BLaER1 (cell line): Measurements from ENCODE around the gene GYPC.
A peak's percentile ranks its signal among the peaks of the same experiment; 100 is the strongest.
"Not testable (repeated sequence)": the region's sequence is repeated elsewhere in the genome, so short reads cannot be mapped to it uniquely, and the experiment has no call there.

ENCODE experiments used
- H3K27ac ChIP-seq: shearing (Covaris generic); formaldehyde crosslinking; 2 replicates; pipeline ENCODE4 v1.8.1; 2022
- H3K27me3 ChIP-seq: shearing (Covaris generic); formaldehyde crosslinking; 2 replicates; pipeline ENCODE4 v1.8.1; 2022
- H3K36me3 ChIP-seq: shearing (Covaris generic); formaldehyde crosslinking; 2 replicates; pipeline ENCODE4 v1.8.1; 2022
- H3K4me1 ChIP-seq: shearing (Covaris generic); formaldehyde crosslinking; 2 replicates; pipeline ENCODE4 v1.8.1; 2022
- H3K4me2 ChIP-seq: shearing (Covaris generic); formaldehyde crosslinking; 2 replicates; pipeline ENCODE4 v1.8.1; 2022
- H3K4me3 ChIP-seq: shearing (Covaris generic); formaldehyde crosslinking; 2 replicates; pipeline ENCODE4 v1.8.1; 2022
- H3K9ac ChIP-seq: shearing (Covaris generic); formaldehyde crosslinking; 2 replicates; pipeline ENCODE4 v1.8.1; 2022
- H3K9me3 ChIP-seq: shearing (Covaris generic); formaldehyde crosslinking; 2 replicates; pipeline ENCODE4 v1.8.1; 2022
- H4K20me1 ChIP-seq: shearing (Covaris generic); formaldehyde crosslinking; 2 replicates; pipeline ENCODE4 v1.8.1; 2022
- Cebpa-rat ChIP-seq: shearing (Covaris generic); IDR thresholded peaks from 2 replicates; pipeline ENCODE4 v1.8.1; 2022

GYPC gene

DNA sequence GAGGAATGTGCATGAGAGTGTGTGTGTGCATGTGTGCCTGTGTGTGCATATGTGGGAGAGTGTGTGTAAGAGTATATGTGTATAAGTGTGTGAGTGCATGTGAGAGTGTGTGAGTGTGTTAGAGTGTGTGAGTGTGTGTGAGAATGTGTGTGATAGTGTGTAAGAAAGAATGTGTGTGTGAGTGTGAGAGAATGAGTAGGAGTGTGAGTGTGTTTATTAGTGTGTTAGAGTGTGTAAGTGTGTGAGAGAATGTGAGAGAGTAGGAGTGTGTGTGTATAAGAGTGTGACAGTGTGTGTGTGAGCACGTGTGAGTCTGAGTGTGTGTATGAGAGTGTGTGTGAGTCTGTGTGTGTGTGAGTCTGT lies 21.2 kb downstream of the GYPC start:
- peaks cover 36% of the 10 kb centered on the region for H3K4me1 ChIP-seq
- H3K4me2 ChIP-seq: peak overlapping the region; percentile 22; the same call in 1 of the 2 replicates
- H3K27me3 ChIP-seq: no peaks in the 10 kb centered on the region
- peaks cover 97% of the 10 kb centered on the region for H3K36me3 ChIP-seq
- H3K9ac ChIP-seq: 0 out of 2 replicates have a peak overlapping the region, but pooled peaks have one; percentile 15
- peaks cover 100% of the 10 kb centered on the region for H4K20me1 ChIP-seq
- H3K27ac ChIP-seq: no peak overlapping the region
- peaks cover 40% of the 10 kb centered on the region for H3K9me3 ChIP-seq
- no peak overlapping the region for H3K4me3 ChIP-seq
- no peak for TF ChIP-seq Cebpa-rat

DNA sequence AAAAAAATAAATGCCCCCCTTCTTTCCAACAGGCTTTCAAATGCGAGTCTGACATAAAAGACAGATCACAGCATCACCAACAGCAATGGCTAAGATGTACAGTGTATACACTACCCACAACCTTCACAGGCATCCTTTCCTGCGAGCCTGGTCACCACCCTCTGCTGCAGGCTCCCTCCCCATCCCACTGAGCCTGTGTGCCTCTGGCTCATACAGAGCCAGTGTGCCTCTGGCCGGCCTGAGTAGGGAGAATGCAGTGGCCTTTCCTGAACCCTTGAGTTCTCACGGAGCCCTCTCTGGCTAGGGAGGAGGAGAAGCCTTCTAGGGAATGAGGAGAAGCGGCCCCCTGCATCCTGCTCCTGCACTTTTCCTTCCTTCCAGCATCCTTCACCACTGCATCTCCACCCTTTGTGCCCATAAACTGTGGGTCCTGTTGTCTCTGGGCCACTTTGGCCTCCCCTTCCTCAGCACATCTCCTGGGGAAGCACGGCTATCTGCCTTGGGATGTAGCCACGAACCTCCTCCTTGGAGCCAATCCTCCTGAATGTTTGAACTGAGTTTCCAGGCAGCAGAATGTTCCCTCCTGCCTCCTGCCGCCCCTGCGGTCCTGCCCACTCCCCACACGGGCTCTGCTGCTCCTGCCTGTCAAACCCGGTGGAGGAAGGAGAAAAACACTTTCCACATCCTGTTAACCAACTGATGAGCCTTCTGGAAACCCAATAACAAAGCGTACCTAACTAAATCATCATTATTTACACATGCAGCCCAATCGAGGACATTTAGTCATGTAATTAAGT lies 22.5 kb downstream of the GYPC start:
- Histone ChIP-seq H3K9me3 (peaks cover 27% of the 10 kb centered on the region), H3K4me2 (peak overlapping the region; percentile 57), H3K36me3 (peaks cover 97% of the 10 kb centered on the region), H3K9ac (no peak overlapping the region), H4K20me1 (peaks cover 100% of the 10 kb centered on the region), H3K4me1 (peaks cover 36% of the 10 kb centered on the region), H3K4me3 (no peak overlapping the region), H3K27ac (peak overlapping the region; percentile 55), H3K27me3 (no peaks in the 10 kb centered on the region)
- no peak for TF ChIP-seq Cebpa-rat

DNA sequence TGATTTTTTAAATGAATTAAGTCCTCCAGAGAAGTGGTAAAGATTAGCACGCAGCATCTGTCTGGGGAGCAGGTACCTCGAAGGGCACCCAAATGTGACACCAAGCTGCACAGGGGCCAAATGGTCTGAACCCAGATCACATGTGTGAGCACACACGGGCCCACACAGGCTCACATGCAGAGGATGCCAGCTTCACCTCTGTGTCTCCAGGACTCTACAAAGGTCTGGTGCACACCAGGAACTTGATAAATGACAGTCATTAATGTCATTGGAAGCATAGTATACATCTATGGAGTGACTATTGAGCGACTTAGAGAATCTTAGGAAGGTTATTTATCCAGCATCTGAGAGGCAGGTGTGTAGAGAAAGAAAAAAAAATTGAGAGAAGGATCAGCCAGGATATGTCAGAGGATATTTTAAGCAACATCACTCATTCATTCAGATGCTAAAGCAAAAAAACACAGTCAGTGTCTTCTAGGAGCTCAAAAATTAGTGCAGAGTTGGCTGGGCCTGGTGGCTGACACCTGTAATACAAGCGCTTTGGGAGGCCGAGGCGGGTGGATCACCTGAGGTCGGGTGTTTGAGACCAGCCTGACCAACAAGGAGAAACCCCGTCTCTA lies 23.2 kb downstream of the GYPC start:
- Histone ChIP-seq H3K27me3 (no peaks in the 10 kb centered on the region), H3K4me1 (peaks cover 36% of the 10 kb centered on the region), H3K4me2 (peak overlapping the region; percentile 57; the same call in 1 of the 2 replicates), H3K9me3 (peaks cover 20% of the 10 kb centered on the region), H4K20me1 (peaks cover 100% of the 10 kb centered on the region), H3K27ac (peak overlapping the region; percentile 55; the same call in 1 of the 2 replicates), H3K36me3 (peaks cover 97% of the 10 kb centered on the region), H3K4me3 (no peak overlapping the region), H3K9ac (no peak overlapping the region)
- no peak for TF ChIP-seq Cebpa-rat

DNA sequence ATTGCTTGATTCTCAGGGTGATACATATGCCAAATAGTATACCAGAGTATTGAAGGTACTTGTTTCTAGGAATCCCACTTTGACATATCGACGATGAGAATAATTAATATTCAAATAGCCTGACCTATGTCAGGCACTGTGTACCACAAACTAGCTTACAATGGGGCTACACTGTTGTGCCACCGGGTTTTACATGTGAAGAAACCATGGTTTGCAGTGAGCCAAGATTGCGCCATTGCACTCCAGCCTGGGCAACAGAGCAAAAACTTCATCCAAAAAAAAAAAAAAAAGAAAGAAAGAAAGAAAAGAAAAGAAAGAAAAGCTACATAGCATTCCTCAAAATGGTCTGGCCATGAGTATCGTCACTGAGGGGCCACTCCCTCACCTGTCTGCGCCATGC lies 25.5 kb downstream of the GYPC start:
- Histone ChIP-seq H3K4me1 (peaks cover 26% of the 10 kb centered on the region), H4K20me1 (peaks cover 100% of the 10 kb centered on the region), H3K27ac (no peak overlapping the region), H3K9ac (no peak overlapping the region), H3K36me3 (peaks cover 97% of the 10 kb centered on the region), H3K4me2 (no peak overlapping the region), H3K27me3 (no peaks in the 10 kb centered on the region), H3K9me3 (no peaks in the 10 kb centered on the region), H3K4me3 (no peak overlapping the region)
- no peak for TF ChIP-seq Cebpa-rat

DNA sequence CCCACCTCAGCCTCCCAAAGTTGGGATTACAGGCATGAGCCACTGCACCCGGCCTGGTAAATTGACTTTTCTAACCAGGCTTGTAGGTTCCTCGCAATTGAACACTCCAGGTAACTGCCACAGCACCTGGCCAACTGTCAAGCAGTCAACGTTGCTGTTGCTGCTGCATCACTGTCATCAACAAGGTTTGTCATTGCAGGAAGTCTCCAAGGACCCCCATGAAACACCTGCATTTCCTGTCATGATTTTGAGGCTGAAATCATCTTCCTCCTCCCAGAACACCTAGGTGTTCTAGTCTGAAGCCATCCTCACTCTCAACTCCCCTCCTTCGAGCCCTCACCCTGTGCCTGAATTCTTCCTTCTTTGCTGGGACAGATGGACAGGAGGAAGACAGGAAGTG lies 29.7 kb downstream of the GYPC start:
- no peak for TF ChIP-seq Cebpa-rat
- H3K4me1 ChIP-seq: peaks cover 32% of the 10 kb centered on the region
- peaks cover 5% of the 10 kb centered on the region; the same call in 1 of the 2 replicates for H3K9me3 ChIP-seq
- H3K27me3 ChIP-seq: no peaks in the 10 kb centered on the region
- peaks cover 100% of the 10 kb centered on the region for H3K36me3 ChIP-seq
- no peak overlapping the region for H3K4me3 ChIP-seq
- peaks cover 99% of the 10 kb centered on the region for H4K20me1 ChIP-seq
- no peak overlapping the region for H3K27ac ChIP-seq
- no peak overlapping the region for H3K4me2 ChIP-seq
- no peak overlapping the region for H3K9ac ChIP-seq

DNA sequence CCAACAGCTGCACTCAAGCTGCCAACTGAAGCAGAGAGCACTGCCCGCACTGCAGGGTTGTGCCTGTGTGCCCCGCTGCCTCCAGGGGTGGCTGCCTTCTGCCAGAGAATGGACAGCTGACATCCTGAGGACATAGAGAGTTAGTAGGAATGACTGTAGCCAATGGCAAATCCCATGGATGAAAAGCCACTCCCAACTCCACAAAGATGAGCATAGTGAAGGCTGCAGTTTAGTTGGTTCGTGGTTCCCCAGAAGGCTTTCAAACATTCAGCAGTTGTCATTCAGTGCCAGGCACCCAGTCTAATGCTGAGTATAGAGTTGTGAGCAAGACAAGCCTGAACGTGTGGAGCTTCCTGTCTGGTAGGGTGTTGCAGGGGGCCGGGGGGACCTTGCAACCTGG lies 30.3 kb downstream of the GYPC start:
- no peaks in the 10 kb centered on the region for H3K27me3 ChIP-seq
- H3K36me3 ChIP-seq: peaks cover 98% of the 10 kb centered on the region
- H3K4me2 ChIP-seq: no peak overlapping the region
- peaks cover 98% of the 10 kb centered on the region for H4K20me1 ChIP-seq
- H3K27ac ChIP-seq: no peak overlapping the region
- peaks cover 5% of the 10 kb centered on the region; the same call in 1 of the 2 replicates for H3K9me3 ChIP-seq
- no peak for TF ChIP-seq Cebpa-rat
- peaks cover 32% of the 10 kb centered on the region for H3K4me1 ChIP-seq
- no peak overlapping the region for H3K4me3 ChIP-seq
- H3K9ac ChIP-seq: no peak overlapping the region

DNA sequence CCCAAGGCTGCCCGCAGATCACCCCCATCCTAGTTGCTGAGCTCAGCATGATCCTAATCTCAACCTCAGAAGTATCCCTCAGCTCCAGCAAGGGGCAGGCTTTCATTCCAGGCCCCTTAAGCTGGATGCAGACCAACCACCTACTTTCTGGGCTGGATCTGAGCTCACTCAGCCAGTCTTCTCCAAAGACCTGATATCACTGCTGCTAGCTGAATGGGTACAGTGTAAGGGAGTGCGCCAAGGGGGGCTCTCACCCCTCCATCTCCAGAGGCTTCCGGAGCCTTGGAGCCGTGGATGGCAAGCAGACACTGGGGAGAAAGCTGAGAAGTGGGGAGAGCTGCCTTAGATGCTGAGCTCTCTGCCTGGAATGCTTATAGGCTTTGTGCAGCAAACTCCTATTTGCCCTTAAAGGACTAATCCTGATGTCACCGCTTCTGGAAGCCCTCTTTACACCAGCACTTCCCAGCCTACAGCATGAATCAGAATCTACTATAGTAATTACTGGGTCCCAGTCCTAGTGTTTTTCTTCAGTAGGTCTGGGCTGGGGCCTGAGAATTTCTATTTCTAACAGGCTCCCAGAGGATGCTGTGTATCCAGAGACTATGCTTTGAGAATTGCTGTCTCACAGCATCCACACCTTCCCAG lies 31.0 kb downstream of the GYPC start:
- no peak overlapping the region for H3K9ac ChIP-seq
- TF ChIP-seq Cebpa-rat: no peak
- peak overlapping the region; percentile 24; the same call in 1 of the 2 replicates for H3K27ac ChIP-seq
- H3K36me3 ChIP-seq: peaks cover 98% of the 10 kb centered on the region
- no peak overlapping the region for H3K4me3 ChIP-seq
- peaks cover 5% of the 10 kb centered on the region; the same call in 1 of the 2 replicates for H3K9me3 ChIP-seq
- no peaks in the 10 kb centered on the region for H3K27me3 ChIP-seq
- no peak overlapping the region; the same call in 1 of the 2 replicates for H3K4me2 ChIP-seq
- peaks cover 98% of the 10 kb centered on the region for H4K20me1 ChIP-seq
- peaks cover 37% of the 10 kb centered on the region for H3K4me1 ChIP-seq

DNA sequence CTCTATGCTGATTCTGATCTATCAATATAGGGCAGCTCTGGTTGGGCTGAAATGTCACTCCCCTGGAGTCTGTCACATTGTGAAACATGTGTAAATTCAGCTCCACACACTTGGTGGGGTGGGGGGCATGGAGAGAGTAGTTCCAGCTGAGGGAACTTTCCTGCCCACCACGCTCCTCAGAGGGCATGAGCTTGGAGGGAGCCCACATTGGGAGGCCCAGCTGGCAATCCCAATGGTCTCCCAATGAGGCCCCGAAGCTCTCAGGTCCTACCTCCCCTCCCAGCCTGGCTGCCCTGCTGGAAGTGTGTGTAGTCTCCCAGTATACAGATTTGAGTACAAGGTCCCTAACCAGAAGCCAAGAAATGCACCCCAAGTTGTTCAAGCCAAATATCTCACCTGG lies 31.5 kb downstream of the GYPC start:
- no peaks in the 10 kb centered on the region for H3K27me3 ChIP-seq

DNA sequence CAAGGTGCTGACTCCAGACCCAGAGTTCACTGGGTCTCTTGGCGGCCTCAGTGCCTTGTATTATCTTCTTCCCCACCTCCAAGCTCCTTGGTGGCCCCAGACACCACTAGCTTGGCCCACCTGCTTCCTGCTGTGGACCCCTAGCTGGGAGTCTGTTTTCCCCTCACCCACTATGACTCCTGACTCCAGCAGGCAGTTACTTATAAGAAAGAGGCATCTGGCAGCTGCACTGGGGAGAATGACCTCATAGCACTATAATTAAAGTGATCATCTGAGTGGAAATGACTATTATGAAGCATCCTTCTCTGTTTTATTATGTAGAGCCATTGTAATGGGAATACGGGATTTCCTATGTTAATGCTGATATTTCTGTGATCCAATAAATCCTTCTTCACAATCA lies 32.6 kb downstream of the GYPC start:
- peaks cover 92% of the 10 kb centered on the region for H4K20me1 ChIP-seq
- H3K9me3 ChIP-seq: peaks cover 12% of the 10 kb centered on the region; the same call in 1 of the 2 replicates
- H3K36me3 ChIP-seq: peaks cover 98% of the 10 kb centered on the region
- H3K4me3 ChIP-seq, H3K27me3 ChIP-seq, H3K9ac ChIP-seq: not testable (repeated sequence)
- H3K27ac ChIP-seq: 0 out of 2 replicates have a peak overlapping the region, but pooled peaks have one; percentile 24
- peak overlapping the region; percentile 45 for H3K4me2 ChIP-seq
- H3K4me1 ChIP-seq: peaks cover 43% of the 10 kb centered on the region

More for the DNA sequence above, 31.5 kb downstream of the GYPC start:
- Histone ChIP-seq H3K27ac (peak overlapping the region; percentile 24; the same call in 1 of the 2 replicates), H3K36me3 (peaks cover 98% of the 10 kb centered on the region), H3K9me3 (peaks cover 11% of the 10 kb centered on the region; the same call in 1 of the 2 replicates), H3K9ac (no peak overlapping the region), H3K4me1 (peaks cover 43% of the 10 kb centered on the region), H4K20me1 (peaks cover 98% of the 10 kb centered on the region), H3K4me3 (no peak overlapping the region), H3K4me2 (peak overlapping the region; percentile 45; the same call in 1 of the 2 replicates)
- no peak for TF ChIP-seq Cebpa-rat

DNA sequence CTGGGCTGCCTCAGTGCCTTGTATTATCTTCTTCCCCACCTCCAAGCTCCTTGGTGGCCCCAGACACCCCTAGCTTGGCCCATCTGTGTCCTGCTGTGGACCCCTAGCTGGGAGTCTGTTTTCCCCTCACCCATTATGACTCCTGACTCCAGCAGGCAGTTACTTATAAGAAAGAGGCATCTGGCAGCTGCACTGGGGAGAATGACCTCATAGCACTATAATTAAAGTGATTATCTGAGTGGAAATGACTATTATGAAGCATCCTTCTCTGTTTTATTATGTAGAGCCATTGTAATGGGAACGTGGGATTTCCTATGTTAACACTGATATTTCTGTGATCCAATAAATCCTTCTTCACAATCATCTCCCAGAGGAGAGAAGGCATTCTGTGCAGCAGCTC lies 36.3 kb downstream of the GYPC start:
- H3K4me1 ChIP-seq: peaks cover 36% of the 10 kb centered on the region
- H3K27ac ChIP-seq: peak overlapping the region; percentile 11; the same call in 1 of the 2 replicates
- H3K9me3 ChIP-seq: peaks cover 12% of the 10 kb centered on the region; the same call in 1 of the 2 replicates
- not testable (repeated sequence) for H3K4me3 ChIP-seq, H3K27me3 ChIP-seq, H3K9ac ChIP-seq, H3K4me2 ChIP-seq
- H4K20me1 ChIP-seq: peaks cover 84% of the 10 kb centered on the region
- peaks cover 97% of the 10 kb centered on the region for H3K36me3 ChIP-seq

DNA sequence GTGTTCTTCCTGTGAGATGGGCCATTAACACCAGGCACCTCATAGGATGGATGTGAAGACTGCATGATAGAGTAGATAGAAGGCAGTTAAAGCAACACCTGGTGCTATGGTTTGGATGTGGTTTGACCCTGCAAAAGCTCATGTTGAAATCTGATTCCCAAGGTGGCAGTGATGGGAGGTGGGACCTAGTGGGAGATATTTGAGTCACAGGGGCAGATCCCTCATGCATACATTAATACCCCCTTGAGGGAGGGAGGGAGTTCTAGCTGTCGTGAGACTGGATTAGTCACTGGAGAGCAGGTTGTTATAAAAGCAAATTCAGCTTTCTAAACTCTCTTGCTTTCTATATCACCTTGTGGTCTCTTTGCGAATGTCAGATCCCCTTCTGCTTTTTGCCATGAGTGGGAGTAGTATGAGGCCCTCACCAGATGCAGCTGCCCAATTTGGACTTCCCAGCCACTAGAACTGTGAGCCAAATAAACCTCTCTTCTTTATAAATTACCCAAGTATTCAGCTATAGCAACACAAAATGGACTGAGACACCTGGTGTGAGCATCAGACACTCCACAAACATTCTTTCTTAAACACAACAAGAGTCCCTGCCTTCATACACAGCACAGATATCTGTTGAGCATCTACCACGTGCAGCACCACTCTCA lies 37.1 kb downstream of the GYPC start:
- peaks cover 28% of the 10 kb centered on the region for H3K4me1 ChIP-seq
- H3K4me3 ChIP-seq, H3K4me2 ChIP-seq, H3K9ac ChIP-seq, H3K27ac ChIP-seq, H3K27me3 ChIP-seq: not testable (repeated sequence)
- peaks cover 97% of the 10 kb centered on the region for H3K36me3 ChIP-seq
- H3K9me3 ChIP-seq: peaks cover 12% of the 10 kb centered on the region; the same call in 1 of the 2 replicates
- peaks cover 84% of the 10 kb centered on the region for H4K20me1 ChIP-seq
